Hindlimb muscle (tissue), 1 donor: ENCODE results near the gene PTPRJ. TPM values are rescaled to one million over a fixed set of nuclear protein-coding genes. Genes with fewer than 3 reads are reported as not detected.

Experiments
- DNase-seq: peaks from one replicate; pipeline ENCODE4 v3.0.0-alpha.2; 2013
- polyA plus RNA-seq: library from polyadenylated mRNA; unstranded; fragments of 120-200 nt; gene quantifications from one replicate; pipeline ENCODE4 v1.2.1, GENCODE V29; 2013; ENCODE audit not compliant: insufficient read length

PTPRJ gene
- polyA plus RNA-seq, 1 donor = 3.2 TPM

- no peak for DNase-seq
Observed at GRCh38 chr11:47969401-47969800, 11.0 kb upstream of the PTPRJ start.

- DNase-seq = no peak
Observed at GRCh38 chr11:47971501-47971900, 8.9 kb upstream of the PTPRJ start.

- no peak for DNase-seq
Observed at GRCh38 chr11:47973173-47973572, 7.2 kb upstream of the PTPRJ start.

- DNase-seq = no peak
Observed at GRCh38 chr11:47976931-47977330, 3.4 kb upstream of the PTPRJ start.

- DNase-seq = no peak
Observed at GRCh38 chr11:47977623-47978022, 2.7 kb upstream of the PTPRJ start.

- no peak for DNase-seq
Observed at GRCh38 chr11:47979378-47980087, 826 bp upstream of the PTPRJ start.

GRCh38 chr11:47980907-47981621 lies 705 bp downstream of the PTPRJ start:
- no peak for DNase-seq

- DNase-seq = no peak
Observed at GRCh38 chr11:47981667-47982404, 1.5 kb downstream of the PTPRJ start.

GRCh38 chr11:47982616-47983015 lies 2.3 kb downstream of the PTPRJ start:
- DNase-seq = no peak

- no peak for DNase-seq
Observed at GRCh38 chr11:47983464-47984397, 3.4 kb downstream of the PTPRJ start.

- DNase-seq = no peak
Observed at GRCh38 chr11:47986219-47986618, 5.9 kb downstream of the PTPRJ start.

GRCh38 chr11:47986742-47987141 lies 6.4 kb downstream of the PTPRJ start:
- DNase-seq = no peak

GRCh38 chr11:47987310-47987709 lies 7.0 kb downstream of the PTPRJ start:
- no peak for DNase-seq

GRCh38 chr11:47987781-47988180 lies 7.4 kb downstream of the PTPRJ start:
- no peak for DNase-seq

- no peak for DNase-seq
Observed at GRCh38 chr11:47989779-47990178, 9.4 kb downstream of the PTPRJ start.

- DNase-seq = no peak
Observed at GRCh38 chr11:47991266-47991830, 11.0 kb downstream of the PTPRJ start.

- no peak for DNase-seq
Observed at GRCh38 chr11:47991894-47992293, 11.5 kb downstream of the PTPRJ start.

GRCh38 chr11:47992959-47993820 lies 12.8 kb downstream of the PTPRJ start:
- DNase-seq = no peak

- DNase-seq = no peak
Observed at GRCh38 chr11:47994417-47994816, 14.1 kb downstream of the PTPRJ start.

- no peak for DNase-seq
Observed at GRCh38 chr11:47995360-47995769, 15.0 kb downstream of the PTPRJ start.
